ENCODE results near the gene ZYX. TPM values are rescaled to one million over a fixed set of nuclear protein-coding genes. Genes with fewer than 3 reads are reported as not detected.

ZYX gene
- polyA plus RNA-seq, 1 donor from 2014 or later = 10.0 TPM

DNA sequence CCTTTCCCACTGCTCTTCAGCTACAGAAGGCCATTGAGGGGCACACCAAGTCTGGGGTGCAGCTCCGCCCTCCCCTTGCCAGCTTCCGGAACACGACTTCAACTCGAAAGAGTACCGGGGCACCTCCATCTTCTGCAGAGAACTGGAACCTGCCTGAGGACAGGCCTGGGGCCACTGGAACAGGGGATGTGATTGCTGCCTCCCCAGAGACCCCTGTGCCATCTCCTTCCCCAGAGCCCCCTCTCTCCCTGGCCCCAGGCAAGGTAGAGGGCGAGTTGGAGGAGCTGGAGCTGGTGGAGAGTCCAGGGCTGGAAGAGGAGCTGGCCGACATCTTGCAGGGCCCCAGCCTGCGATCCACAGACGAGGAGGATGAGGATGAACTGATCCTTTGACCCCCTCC, 29.6 kb upstream of the ZYX start:
- TF ChIP-seq MXI1 (conservative IDR thresholded peaks at IDR 0.05; ENCODE audit: poor library complexity, severe bottlenecking) (no peak), POLR2AphosphoS5 (IDR thresholded peaks at IDR 0.05) (no peak), EP300 (conservative IDR thresholded peaks at IDR 0.05; ENCODE audit: poor library complexity, severe bottlenecking) (no peak), EZH2 (IDR thresholded peaks at IDR 0.05; ENCODE audit: borderline replicate concordance, insufficient read depth, low read length, poor library complexity, severe bottlenecking) (no peak), SMC3 (conservative IDR thresholded peaks at IDR 0.05; ENCODE audit: poor library complexity) (no peak), RAD21 (conservative IDR thresholded peaks at IDR 0.05) (no peak), TAF1 (IDR thresholded peaks at IDR 0.05; ENCODE audit: low read depth) (no peak)
- TF ChIP-seq, protein P1, sequence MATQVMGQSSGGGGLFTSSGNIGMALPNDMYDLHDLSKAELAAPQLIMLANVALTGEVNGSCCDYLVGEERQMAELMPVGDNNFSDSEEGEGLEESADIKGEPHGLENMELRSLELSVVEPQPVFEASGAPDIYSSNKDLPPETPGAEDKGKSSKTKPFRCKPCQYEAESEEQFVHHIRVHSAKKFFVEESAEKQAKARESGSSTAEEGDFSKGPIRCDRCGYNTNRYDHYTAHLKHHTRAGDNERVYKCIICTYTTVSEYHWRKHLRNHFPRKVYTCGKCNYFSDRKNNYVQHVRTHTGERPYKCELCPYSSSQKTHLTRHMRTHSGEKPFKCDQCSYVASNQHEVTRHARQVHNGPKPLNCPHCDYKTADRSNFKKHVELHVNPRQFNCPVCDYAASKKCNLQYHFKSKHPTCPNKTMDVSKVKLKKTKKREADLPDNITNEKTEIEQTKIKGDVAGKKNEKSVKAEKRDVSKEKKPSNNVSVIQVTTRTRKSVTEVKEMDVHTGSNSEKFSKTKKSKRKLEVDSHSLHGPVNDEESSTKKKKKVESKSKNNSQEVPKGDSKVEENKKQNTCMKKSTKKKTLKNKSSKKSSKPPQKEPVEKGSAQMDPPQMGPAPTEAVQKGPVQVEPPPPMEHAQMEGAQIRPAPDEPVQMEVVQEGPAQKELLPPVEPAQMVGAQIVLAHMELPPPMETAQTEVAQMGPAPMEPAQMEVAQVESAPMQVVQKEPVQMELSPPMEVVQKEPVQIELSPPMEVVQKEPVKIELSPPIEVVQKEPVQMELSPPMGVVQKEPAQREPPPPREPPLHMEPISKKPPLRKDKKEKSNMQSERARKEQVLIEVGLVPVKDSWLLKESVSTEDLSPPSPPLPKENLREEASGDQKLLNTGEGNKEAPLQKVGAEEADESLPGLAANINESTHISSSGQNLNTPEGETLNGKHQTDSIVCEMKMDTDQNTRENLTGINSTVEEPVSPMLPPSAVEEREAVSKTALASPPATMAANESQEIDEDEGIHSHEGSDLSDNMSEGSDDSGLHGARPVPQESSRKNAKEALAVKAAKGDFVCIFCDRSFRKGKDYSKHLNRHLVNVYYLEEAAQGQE (IDR thresholded peaks at IDR 0.05; ENCODE audit: borderline replicate concordance) = no peak
- TF ChIP-seq, protein P2, sequence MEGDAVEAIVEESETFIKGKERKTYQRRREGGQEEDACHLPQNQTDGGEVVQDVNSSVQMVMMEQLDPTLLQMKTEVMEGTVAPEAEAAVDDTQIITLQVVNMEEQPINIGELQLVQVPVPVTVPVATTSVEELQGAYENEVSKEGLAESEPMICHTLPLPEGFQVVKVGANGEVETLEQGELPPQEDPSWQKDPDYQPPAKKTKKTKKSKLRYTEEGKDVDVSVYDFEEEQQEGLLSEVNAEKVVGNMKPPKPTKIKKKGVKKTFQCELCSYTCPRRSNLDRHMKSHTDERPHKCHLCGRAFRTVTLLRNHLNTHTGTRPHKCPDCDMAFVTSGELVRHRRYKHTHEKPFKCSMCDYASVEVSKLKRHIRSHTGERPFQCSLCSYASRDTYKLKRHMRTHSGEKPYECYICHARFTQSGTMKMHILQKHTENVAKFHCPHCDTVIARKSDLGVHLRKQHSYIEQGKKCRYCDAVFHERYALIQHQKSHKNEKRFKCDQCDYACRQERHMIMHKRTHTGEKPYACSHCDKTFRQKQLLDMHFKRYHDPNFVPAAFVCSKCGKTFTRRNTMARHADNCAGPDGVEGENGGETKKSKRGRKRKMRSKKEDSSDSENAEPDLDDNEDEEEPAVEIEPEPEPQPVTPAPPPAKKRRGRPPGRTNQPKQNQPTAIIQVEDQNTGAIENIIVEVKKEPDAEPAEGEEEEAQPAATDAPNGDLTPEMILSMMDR (IDR thresholded peaks at IDR 0.05; ENCODE audit: poor library complexity, severe bottlenecking) = no peak
- H3K27ac ChIP-seq (ENCODE audit: low read length) = no peak overlapping the region
- no peak overlapping the region for H3K9ac ChIP-seq (ENCODE audit: low read length)

DNA sequence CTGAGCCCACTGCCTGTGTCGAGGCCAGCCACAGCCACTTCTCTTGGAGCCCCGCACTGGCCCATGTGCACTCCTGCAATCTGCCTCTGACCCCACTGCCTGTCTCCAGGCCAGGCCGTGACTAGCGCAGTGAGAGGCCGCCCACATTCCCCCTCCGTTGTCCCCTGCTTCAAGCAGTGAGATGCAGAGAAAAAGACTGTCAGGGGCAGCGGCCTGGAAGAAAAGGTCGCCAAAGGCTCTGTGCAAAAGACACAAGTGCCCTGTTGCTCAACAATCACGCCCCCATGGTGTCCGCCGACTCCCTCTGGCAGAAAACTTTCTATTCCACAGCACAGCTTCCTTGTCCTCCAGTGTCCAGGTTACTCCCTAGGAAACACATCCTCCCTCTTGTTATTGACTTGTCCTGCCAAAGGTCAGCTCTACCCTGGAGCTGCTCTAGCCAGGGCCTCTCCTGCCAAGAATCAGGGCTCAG, 28.6 kb upstream of the ZYX start:
- Histone ChIP-seq H3K4me2 (ENCODE audit: low read length) (no peak overlapping the region), H3K27me3 (ENCODE audit: insufficient read depth, low read depth, low read length) (no peaks in the 10 kb centered on the region), H3K9me2 (ENCODE audit: insufficient read depth, low read length) (no peaks in the 10 kb centered on the region), H3K9ac (ENCODE audit: low read length) (no peak overlapping the region), H3K9me3 (ENCODE audit: low read length) (no peaks in the 10 kb centered on the region), H3K4me3 (ENCODE audit: low read length) (no peak overlapping the region), H3K79me2 (replicated peaks; ENCODE audit: insufficient read depth, low read length) (no peaks in the 10 kb centered on the region), H4K20me1 (ENCODE audit: insufficient read depth) (no peaks in the 10 kb centered on the region), H3K27ac (ENCODE audit: low read length) (no peak overlapping the region), H3F3A (ENCODE audit: insufficient read depth, low read length, poor library complexity, severe bottlenecking) (no peaks in the 10 kb centered on the region), H2AFZ (ENCODE audit: low read depth, low read length) (no peak overlapping the region), H3K36me3 (ENCODE audit: insufficient read depth, low read length) (no peaks in the 10 kb centered on the region)
- TF ChIP-seq SMC3 (conservative IDR thresholded peaks at IDR 0.05; ENCODE audit: poor library complexity) = no peak

More for the DNA sequence above, 29.6 kb upstream of the ZYX start:
- no peak overlapping the region for H3K4me2 ChIP-seq (ENCODE audit: low read length)
- no peaks in the 10 kb centered on the region for H3K9me3 ChIP-seq (ENCODE audit: low read length)
- no peaks in the 10 kb centered on the region for H3K36me3 ChIP-seq (ENCODE audit: insufficient read depth, low read length)
- no peak overlapping the region for H3K4me3 ChIP-seq (ENCODE audit: low read length)
- no peaks in the 10 kb centered on the region for H3K9me2 ChIP-seq (ENCODE audit: insufficient read depth, low read length)
- no peaks in the 10 kb centered on the region for H3K79me2 ChIP-seq (replicated peaks; ENCODE audit: insufficient read depth, low read length)
- H3F3A ChIP-seq (ENCODE audit: insufficient read depth, low read length, poor library complexity, severe bottlenecking) = no peaks in the 10 kb centered on the region
- no peaks in the 10 kb centered on the region for H3K27me3 ChIP-seq (ENCODE audit: insufficient read depth, low read depth, low read length)
- H4K20me1 ChIP-seq (ENCODE audit: insufficient read depth) = no peaks in the 10 kb centered on the region
- H2AFZ ChIP-seq (ENCODE audit: low read depth, low read length) = no peak overlapping the region

DNA sequence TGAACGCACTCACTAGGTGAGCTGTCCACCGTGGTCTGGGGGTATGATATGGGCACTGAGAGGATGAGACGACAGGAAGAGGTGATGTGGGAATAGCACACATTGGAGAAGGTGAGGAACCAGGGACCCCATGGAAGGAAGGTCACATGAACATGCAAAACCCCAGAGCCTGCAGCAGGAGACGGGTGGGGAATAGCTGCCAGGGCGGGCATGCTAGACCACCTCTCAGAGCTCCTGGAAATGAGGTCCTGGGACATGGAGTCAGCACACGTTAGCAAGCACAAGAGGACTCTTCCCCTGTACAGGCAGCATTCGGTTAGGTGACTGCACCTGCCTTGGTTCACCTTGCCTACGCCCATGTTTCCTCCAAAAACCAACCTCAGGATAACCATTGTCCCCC, 26.8 kb upstream of the ZYX start:
- Histone ChIP-seq H3F3A (ENCODE audit: insufficient read depth, low read length, poor library complexity, severe bottlenecking) (no peaks in the 10 kb centered on the region), H3K9me3 (ENCODE audit: low read length) (no peaks in the 10 kb centered on the region), H3K9me2 (ENCODE audit: insufficient read depth, low read length) (no peaks in the 10 kb centered on the region), H3K4me3 (ENCODE audit: low read length) (no peak overlapping the region), H3K27ac (ENCODE audit: low read length) (no peak overlapping the region), H3K36me3 (ENCODE audit: insufficient read depth, low read length) (no peaks in the 10 kb centered on the region), H3K79me2 (replicated peaks; ENCODE audit: insufficient read depth, low read length) (no peaks in the 10 kb centered on the region), H2AFZ (ENCODE audit: low read depth, low read length) (no peak overlapping the region), H3K27me3 (ENCODE audit: insufficient read depth, low read depth, low read length) (no peaks in the 10 kb centered on the region), H3K9ac (ENCODE audit: low read length) (no peak overlapping the region), H3K4me2 (ENCODE audit: low read length) (no peak overlapping the region), H4K20me1 (ENCODE audit: insufficient read depth) (no peaks in the 10 kb centered on the region)
- no peak for TF ChIP-seq POLR2AphosphoS5 (IDR thresholded peaks at IDR 0.05)
- no peak for TF ChIP-seq TAF1 (IDR thresholded peaks at IDR 0.05; ENCODE audit: low read depth)
- TF ChIP-seq, protein P2 (IDR thresholded peaks at IDR 0.05; ENCODE audit: poor library complexity, severe bottlenecking) = no peak
- TF ChIP-seq SMC3 (conservative IDR thresholded peaks at IDR 0.05; ENCODE audit: poor library complexity) = no peak
- TF ChIP-seq, protein P1 (IDR thresholded peaks at IDR 0.05; ENCODE audit: borderline replicate concordance) = no peak
- no peak for TF ChIP-seq EP300 (conservative IDR thresholded peaks at IDR 0.05; ENCODE audit: poor library complexity, severe bottlenecking)
- TF ChIP-seq RAD21 (conservative IDR thresholded peaks at IDR 0.05) = no peak
- no peak for TF ChIP-seq MXI1 (conservative IDR thresholded peaks at IDR 0.05; ENCODE audit: poor library complexity, severe bottlenecking)
- TF ChIP-seq EZH2 (IDR thresholded peaks at IDR 0.05; ENCODE audit: borderline replicate concordance, insufficient read depth, low read length, poor library complexity, severe bottlenecking) = no peak
